ENCODE results near the gene FBXW7. TPM values are rescaled to one million over a fixed set of nuclear protein-coding genes. Genes with fewer than 3 reads are reported as not detected.

Gene FBXW7
- total and polyA plus RNA-seq, 2 donors (not counting 1 experiment from before 2014, with no cell fraction given), result 23.0 to 125 TPM

DNA sequence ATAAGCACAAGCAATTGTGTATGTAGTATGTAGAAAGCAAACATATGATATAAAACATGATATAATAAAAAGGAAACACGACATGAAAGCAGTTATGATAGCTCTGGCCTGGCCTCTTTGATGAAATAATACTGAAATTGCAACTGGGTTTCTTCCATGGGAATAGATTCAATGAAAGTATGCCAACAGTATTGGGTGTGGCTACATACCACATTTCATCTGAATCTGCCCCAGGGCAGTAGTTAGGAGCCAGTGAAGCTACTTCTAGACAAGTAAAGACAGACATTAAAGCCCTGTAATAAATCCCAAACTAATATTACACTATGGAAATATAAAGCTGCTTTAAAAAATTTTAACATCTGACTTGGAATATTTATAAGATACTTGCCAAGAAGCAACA is 207.3 kb downstream of the FBXW7 start:
- intact Hi-C loops (cut with micrococcal nuclease), result no loop called here
- Histone ChIP-seq H3K27me3 (replicated peaks in 1 of 4; ENCODE audit: control extremely low read depth in 1 of 4, control insufficient read depth in 3 of 4, insufficient read depth in 4 of 4, low read length in 3 of 4) (no peaks in the 10 kb centered on the region), H3K27ac (ENCODE audit: low read length in 2 of 2) (no peak overlapping the region), H3K4me3 (ENCODE audit: control extremely low read depth in 1 of 5, extremely low read depth in 1 of 5, insufficient read depth in 1 of 5, low read depth in 2 of 5, low read length in 4 of 5) (no peak overlapping the region), H3K4me2 (replicated peaks; ENCODE audit: low read depth, low read length, poor library complexity, severe bottlenecking) (no peak overlapping the region), H3K9me3 (ENCODE audit: control extremely low read depth in 1 of 3, control insufficient read depth in 2 of 3, insufficient read depth in 1 of 3, low read length in 2 of 3) (no peaks in the 10 kb centered on the region), H3K36me3 (replicated peaks in 1 of 2; ENCODE audit: control extremely low read depth in 1 of 2, control insufficient read depth in 1 of 2, extremely low read depth in 1 of 2, insufficient read depth in 2 of 2, low read length in 1 of 2) (peaks cover 11 to 28% of the 10 kb centered on the region in 2 experiments), H2AFZ (ENCODE audit: insufficient read depth, low read depth, low read length, poor library complexity, severe bottlenecking) (no peak overlapping the region), H3K4me1 (ENCODE audit: control insufficient read depth in 2 of 2, insufficient read depth in 2 of 2, low read length in 2 of 2) (no peaks in the 10 kb centered on the region), H4K20me1 (ENCODE audit: control insufficient read depth, insufficient read depth, low read length, poor library complexity, severe bottlenecking) (no peaks in the 10 kb centered on the region), H3K9ac (ENCODE audit: low read length) (no peak overlapping the region), H3K79me2 (ENCODE audit: control insufficient read depth, insufficient read depth, low read length) (no peaks in the 10 kb centered on the region)
- Mint-ChIP-seq H3K27me3 (no peaks in the 10 kb centered on the region), H3K27ac (no peak overlapping the region), H3K9me3 (ENCODE audit: insufficient read depth) (no peaks in the 10 kb centered on the region), H3K4me3 (no peak overlapping the region), H3K4me1 (no peaks in the 10 kb centered on the region)
- CTCF ChIA-PET, result no interaction called here
- TF ChIP-seq, protein P1, sequence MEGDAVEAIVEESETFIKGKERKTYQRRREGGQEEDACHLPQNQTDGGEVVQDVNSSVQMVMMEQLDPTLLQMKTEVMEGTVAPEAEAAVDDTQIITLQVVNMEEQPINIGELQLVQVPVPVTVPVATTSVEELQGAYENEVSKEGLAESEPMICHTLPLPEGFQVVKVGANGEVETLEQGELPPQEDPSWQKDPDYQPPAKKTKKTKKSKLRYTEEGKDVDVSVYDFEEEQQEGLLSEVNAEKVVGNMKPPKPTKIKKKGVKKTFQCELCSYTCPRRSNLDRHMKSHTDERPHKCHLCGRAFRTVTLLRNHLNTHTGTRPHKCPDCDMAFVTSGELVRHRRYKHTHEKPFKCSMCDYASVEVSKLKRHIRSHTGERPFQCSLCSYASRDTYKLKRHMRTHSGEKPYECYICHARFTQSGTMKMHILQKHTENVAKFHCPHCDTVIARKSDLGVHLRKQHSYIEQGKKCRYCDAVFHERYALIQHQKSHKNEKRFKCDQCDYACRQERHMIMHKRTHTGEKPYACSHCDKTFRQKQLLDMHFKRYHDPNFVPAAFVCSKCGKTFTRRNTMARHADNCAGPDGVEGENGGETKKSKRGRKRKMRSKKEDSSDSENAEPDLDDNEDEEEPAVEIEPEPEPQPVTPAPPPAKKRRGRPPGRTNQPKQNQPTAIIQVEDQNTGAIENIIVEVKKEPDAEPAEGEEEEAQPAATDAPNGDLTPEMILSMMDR (IDR thresholded peaks at IDR 0.05), result no peak
- TF ChIP-seq EZH2 (IDR thresholded peaks at IDR 0.05; ENCODE audit: borderline replicate concordance, insufficient read depth, low read depth, low read length, poor library complexity, severe bottlenecking), result no peak
- WGBS (ENCODE audit: insufficient coverage), result no CpG with 5 or more reads among the region's 1 CpG
- POLR2A ChIA-PET, result no interaction called here
- DNase-seq (no peak), ATAC-seq (ENCODE audit: low read depth) (no peak)

DNA sequence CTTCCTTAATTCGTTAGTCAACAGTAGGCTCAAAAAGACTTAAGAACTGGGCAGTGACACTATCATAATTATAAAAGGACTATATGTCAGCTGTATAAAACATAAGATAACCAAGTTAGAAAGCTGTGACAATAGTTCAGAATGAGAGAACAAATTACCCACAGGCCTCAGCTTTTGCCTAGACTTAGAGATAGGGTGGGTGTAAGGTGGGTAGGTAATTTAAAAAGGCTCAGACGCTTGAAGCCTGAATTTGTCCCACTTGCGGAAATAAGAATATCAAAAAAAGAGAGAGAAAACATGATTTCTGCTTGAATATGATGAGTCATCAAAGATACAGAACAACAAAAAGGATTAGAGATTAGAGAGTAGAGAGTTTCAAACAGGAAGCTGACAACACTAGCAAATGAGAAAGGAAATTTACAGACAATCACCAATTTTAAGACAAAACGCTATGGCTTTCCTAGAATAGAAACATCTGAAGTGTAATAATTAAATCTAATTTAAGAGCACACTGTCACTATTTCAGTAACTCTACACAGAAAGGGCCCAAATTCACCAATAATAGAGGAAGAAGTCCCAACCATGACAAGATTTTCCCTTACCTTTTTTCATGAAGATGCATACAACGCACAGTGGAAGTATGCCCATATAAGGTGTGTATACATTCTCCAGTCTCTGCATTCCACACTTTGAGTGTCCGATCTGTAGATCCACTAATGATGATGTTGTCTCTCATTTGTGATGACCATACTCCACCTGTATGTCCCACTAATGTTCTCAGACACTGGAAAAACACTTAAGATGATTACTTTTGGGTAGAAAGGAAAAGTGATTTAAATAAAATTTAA is 208.1 kb downstream of the FBXW7 start:
- CTCF ChIA-PET, result no interaction called here
- DNase-seq (no peak), ATAC-seq (ENCODE audit: low read depth) (no peak)
- no peaks in the 10 kb centered on the region for H3K9me3 ChIP-seq (ENCODE audit: control extremely low read depth in 1 of 3, control insufficient read depth in 2 of 3, insufficient read depth in 1 of 3, low read length in 2 of 3)
- no peak overlapping the region for H3K9ac ChIP-seq (ENCODE audit: low read length)
- H3K4me3 ChIP-seq (ENCODE audit: control extremely low read depth in 1 of 5, extremely low read depth in 1 of 5, insufficient read depth in 1 of 5, low read depth in 2 of 5, low read length in 4 of 5), result no peak overlapping the region
- no peak overlapping the region for H2AFZ ChIP-seq (ENCODE audit: insufficient read depth, low read depth, low read length, poor library complexity, severe bottlenecking)
- no peak overlapping the region for H3K27ac ChIP-seq (ENCODE audit: low read length in 2 of 2)
- intact Hi-C loops (cut with micrococcal nuclease), result no loop called here
- POLR2A ChIA-PET, result no interaction called here
- Mint-ChIP-seq H3K4me3 (no peak overlapping the region), H3K27me3 (no peaks in the 10 kb centered on the region), H3K9me3 (ENCODE audit: insufficient read depth) (no peaks in the 10 kb centered on the region), H3K27ac (no peak overlapping the region), H3K4me1 (no peaks in the 10 kb centered on the region)
- H3K79me2 ChIP-seq (ENCODE audit: control insufficient read depth, insufficient read depth, low read length), result no peaks in the 10 kb centered on the region
- H3K4me1 ChIP-seq (ENCODE audit: control insufficient read depth in 2 of 2, insufficient read depth in 2 of 2, low read length in 2 of 2), result no peaks in the 10 kb centered on the region
- H3K27me3 ChIP-seq (replicated peaks in 1 of 4; ENCODE audit: control extremely low read depth in 1 of 4, control insufficient read depth in 3 of 4, insufficient read depth in 4 of 4, low read length in 3 of 4), result no peaks in the 10 kb centered on the region
- no peak overlapping the region for H3K4me2 ChIP-seq (replicated peaks; ENCODE audit: low read depth, low read length, poor library complexity, severe bottlenecking)
- H3K36me3 ChIP-seq (replicated peaks in 1 of 2; ENCODE audit: control extremely low read depth in 1 of 2, control insufficient read depth in 1 of 2, extremely low read depth in 1 of 2, insufficient read depth in 2 of 2, low read length in 1 of 2), result peaks cover 15 to 35% of the 10 kb centered on the region in 2 experiments
- 100% methylated on average over 2 of the region's 6 CpGs for WGBS (ENCODE audit: insufficient coverage)
- no peaks in the 10 kb centered on the region for H4K20me1 ChIP-seq (ENCODE audit: control insufficient read depth, insufficient read depth, low read length, poor library complexity, severe bottlenecking)
- TF ChIP-seq, protein P1 (IDR thresholded peaks at IDR 0.05), result no peak
